AG04449 (cell line): ENCODE measurements around the gene SMARCAL1.

Experiments
- CTCF ChIA-PET: fragments of 350-600 bp; formaldehyde crosslinking; extraction: SDS; loops from one replicate; lab custom pipeline; 2021; ENCODE audit warnings: antibody characterized with exemption; lab: Yijun Ruan, JAX
- POLR2A ChIA-PET: fragments of 400-600, 350-600 bp; formaldehyde crosslinking; extraction: SDS; loops from one replicate; lab custom pipeline; 2020; ENCODE audit warnings: antibody characterized with exemption, inconsistent platforms; lab: Yijun Ruan, JAX
- DNase-seq: peaks from one replicate; pipeline ENCODE4 v3.0.0-alpha.2; 2010; ENCODE audit warnings: low read depth, low spot score
- H3K4me3 ChIP-seq: 2 replicates; pipeline ENCODE4 v1.5.1; 2011; ENCODE audit warnings: low read depth, mild to moderate bottlenecking, control low read depth, low read length
- CTCF ChIP-seq: IDR thresholded peaks from one replicate; pipeline ENCODE4 v1.5.1; 2011; ENCODE audit warnings: mild to moderate bottlenecking, moderate library complexity, low read length, control low read depth, inconsistent platforms; ENCODE audit not compliant: insufficient read depth; ENCODE audit errors: missing control alignments

Gene SMARCAL1

GRCh38 chr2:216369821-216370220, 42.5 kb upstream of the SMARCAL1 start:
- CTCF ChIA-PET = no interaction called here
- POLR2A ChIA-PET = no interaction called here
- H3K4me3 ChIP-seq = peak overlapping the region; percentile 12; the same call in 1 of the 2 replicates
- no peak for DNase-seq
- TF ChIP-seq CTCF = no peak

GRCh38 chr2:216370961-216371712, 41.1 kb upstream of the SMARCAL1 start:
- peak overlapping the region; percentile 75 for H3K4me3 ChIP-seq
- POLR2A ChIA-PET = no interaction called here
- CTCF ChIA-PET = interaction anchor here (1.0 to 2.0 kb wide), 2 partner anchors 8 to 257 kb away, joined by 4 to 6 read pairs; no protein-coding TSS in a partner anchor
- DNase-seq = no peak
- TF ChIP-seq CTCF = no peak

- DNase-seq = peak; percentile 63
- TF ChIP-seq CTCF = no peak
- ChIA-PET POLR2A (interaction anchor here (0.6 to 2.1 kb wide), 12 partner anchors 9 to 264 kb away, joined by 3 to 13 read pairs (median 5); partner anchors contain the start of genes RPL37A and SMARCAL1), CTCF (interaction anchor here (2.0 to 3.1 kb wide), 2 partner anchors 9 to 32 kb away, joined by 6 to 9 read pairs; no protein-coding TSS in a partner anchor)
- H3K4me3 ChIP-seq = peak within 1 kb of the TSS; percentile 75
Observed at GRCh38 chr2:216371721-216372702, 40.3 kb upstream of the SMARCAL1 start, which contains the start of gene MARCHF4. Gene MARCHF4, minus strand, starts transcription at chr2:216372483. Its CDS starts 2,223 bp downstream, at chr2:216370260.

DNA sequence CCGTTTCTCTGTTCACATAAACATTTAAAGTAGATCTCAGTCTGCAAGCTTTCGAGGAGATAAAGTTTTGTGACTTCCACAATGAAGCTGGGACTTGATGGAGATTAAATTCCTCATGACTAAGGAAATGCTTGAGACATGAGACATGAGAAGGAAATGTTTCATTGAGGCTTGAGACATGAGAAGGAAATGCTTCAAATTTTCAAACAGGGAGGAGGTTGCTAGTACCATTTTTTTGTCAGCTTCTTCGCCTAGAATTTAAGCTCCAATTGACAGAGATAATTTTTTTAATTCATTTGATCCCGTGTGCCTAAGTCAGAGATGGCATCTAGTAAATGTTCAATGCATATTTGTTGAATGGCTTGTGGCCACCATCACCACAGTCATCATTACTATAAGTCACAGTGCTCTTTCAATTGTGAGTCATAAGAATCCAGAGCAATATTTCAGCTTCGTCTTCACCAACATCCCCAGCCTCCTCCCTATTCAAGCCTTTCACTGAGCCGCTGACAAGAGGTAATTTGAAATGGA, 39.5 kb upstream of the SMARCAL1 start:
- no peak for TF ChIP-seq CTCF
- peak overlapping the region; percentile 75 for H3K4me3 ChIP-seq
- peak; percentile 84 for DNase-seq
- POLR2A ChIA-PET = interaction anchor here (0.6 to 2.1 kb wide), 15 partner anchors 10 to 178 kb away, joined by 3 to 13 read pairs (median 5); partner anchors contain the start of genes RPL37A and SMARCAL1
- CTCF ChIA-PET = interaction anchor here (2.0 to 3.1 kb wide), 2 partner anchors 10 to 32 kb away, joined by 6 to 9 read pairs; no protein-coding TSS in a partner anchor

GRCh38 chr2:216373896-216374295, 38.4 kb upstream of the SMARCAL1 start:
- no peak overlapping the region for H3K4me3 ChIP-seq
- DNase-seq = no peak
- POLR2A ChIA-PET = interaction anchor here (0.6 to 1.9 kb wide), 7 partner anchors 16 to 156 kb away, joined by 3 to 13 read pairs (median 5); partner anchors contain the start of genes RPL37A and SMARCAL1
- CTCF ChIA-PET = interaction anchor here (0.6 to 3.1 kb wide), 3 partner anchors 27 to 190 kb away, joined by 3 to 9 read pairs (median 3); no protein-coding TSS in a partner anchor
- no peak for TF ChIP-seq CTCF
